Measurements from ENCODE around the gene ACCSL. TPM values are rescaled to one million over a fixed set of nuclear protein-coding genes. Genes with fewer than 3 reads are reported as not detected.

ACCSL gene
- total RNA-seq, 2 experiments from 2014 or later = not detected

- Mint-ChIP-seq H3K4me3 (no peak overlapping the region), H3K27me3 (peaks cover 21% of the 10 kb centered on the region), H3K9me3 (no peaks in the 10 kb centered on the region), H3K4me1 (no peaks in the 10 kb centered on the region), H3K27ac (no peak overlapping the region), H3K36me3 (ENCODE audit: low read depth) (no peaks in the 10 kb centered on the region)
- no peak for DNase-seq
- CTCF ChIA-PET = interaction anchor here (1.9 kb wide), 1 partner anchor 18 kb away, joined by 3 read pairs; no protein-coding TSS in a partner anchor
- POLR2A ChIA-PET = no interaction called here
Observed at GRCh38 chr11:44028816-44029506, 18.8 kb upstream of the ACCSL start.

- ChIA-PET POLR2A (no interaction called here), CTCF (interaction anchor here (1.9 kb wide), 1 partner anchor 18 kb away, joined by 3 read pairs; no protein-coding TSS in a partner anchor)
- Mint-ChIP-seq H3K27ac (no peak overlapping the region), H3K36me3 (ENCODE audit: low read depth) (no peaks in the 10 kb centered on the region), H3K4me1 (no peaks in the 10 kb centered on the region), H3K27me3 (peaks cover 18% of the 10 kb centered on the region), H3K4me3 (no peak overlapping the region), H3K9me3 (no peaks in the 10 kb centered on the region)
- no peak for DNase-seq
Observed at GRCh38 chr11:44029507-44029845, 18.3 kb upstream of the ACCSL start.

GRCh38 chr11:44029977-44030911 lies 17.5 kb upstream of the ACCSL start:
- no peak for DNase-seq
- no peak overlapping the region for H3K27ac Mint-ChIP-seq
- POLR2A ChIA-PET = no interaction called here
- no peaks in the 10 kb centered on the region for H3K4me1 Mint-ChIP-seq
- CTCF ChIA-PET = interaction anchor here (0.6 kb wide), 1 partner anchor 75 kb away, joined by 3 read pairs; no protein-coding TSS in a partner anchor
- peaks cover 16% of the 10 kb centered on the region for H3K27me3 Mint-ChIP-seq
- no peak overlapping the region for H3K4me3 Mint-ChIP-seq
- no peaks in the 10 kb centered on the region for H3K36me3 Mint-ChIP-seq (ENCODE audit: low read depth)
- H3K9me3 Mint-ChIP-seq = no peaks in the 10 kb centered on the region

GRCh38 chr11:44030996-44031395 lies 16.8 kb upstream of the ACCSL start:
- no peaks in the 10 kb centered on the region for H3K4me1 Mint-ChIP-seq
- no peaks in the 10 kb centered on the region for H3K9me3 Mint-ChIP-seq
- no peak overlapping the region for H3K27ac Mint-ChIP-seq
- H3K36me3 Mint-ChIP-seq (ENCODE audit: low read depth) = no peaks in the 10 kb centered on the region
- ChIA-PET POLR2A (no interaction called here), CTCF (no interaction called here)
- DNase-seq = no peak
- H3K4me3 Mint-ChIP-seq = no peak overlapping the region
- H3K27me3 Mint-ChIP-seq = peaks cover 12% of the 10 kb centered on the region

GRCh38 chr11:44031549-44031948 lies 16.2 kb upstream of the ACCSL start:
- Mint-ChIP-seq H3K4me3 (no peak overlapping the region), H3K9me3 (no peaks in the 10 kb centered on the region), H3K27me3 (peaks cover 8% of the 10 kb centered on the region), H3K4me1 (no peaks in the 10 kb centered on the region), H3K36me3 (ENCODE audit: low read depth) (no peaks in the 10 kb centered on the region), H3K27ac (no peak overlapping the region)
- ChIA-PET CTCF (no interaction called here), POLR2A (no interaction called here)
- DNase-seq = no peak

- DNase-seq = no peak
- H3K27me3 Mint-ChIP-seq = peaks cover 8% of the 10 kb centered on the region
- H3K4me3 Mint-ChIP-seq = no peak overlapping the region
- H3K9me3 Mint-ChIP-seq = no peaks in the 10 kb centered on the region
- H3K4me1 Mint-ChIP-seq = no peaks in the 10 kb centered on the region
- no peaks in the 10 kb centered on the region for H3K36me3 Mint-ChIP-seq (ENCODE audit: low read depth)
- H3K27ac Mint-ChIP-seq = no peak overlapping the region
- ChIA-PET POLR2A (no interaction called here), CTCF (interaction anchor here (0.7 to 1.1 kb wide), 2 partner anchors 12 to 13 kb away, joined by 3 read pairs; no protein-coding TSS in a partner anchor)
Observed at GRCh38 chr11:44032299-44033085, 15.3 kb upstream of the ACCSL start.

GRCh38 chr11:44033411-44033850 lies 14.3 kb upstream of the ACCSL start:
- Mint-ChIP-seq H3K9me3 (no peaks in the 10 kb centered on the region), H3K36me3 (ENCODE audit: low read depth) (no peaks in the 10 kb centered on the region), H3K4me3 (no peak overlapping the region), H3K27ac (no peak overlapping the region), H3K4me1 (no peaks in the 10 kb centered on the region), H3K27me3 (peaks cover 10% of the 10 kb centered on the region)
- ChIA-PET CTCF (interaction anchor here (0.9 to 1.1 kb wide), 2 partner anchors 12 to 14 kb away, joined by 3 to 4 read pairs; no protein-coding TSS in a partner anchor), POLR2A (no interaction called here)
- DNase-seq = no peak

- DNase-seq = no peak
- Mint-ChIP-seq H3K9me3 (no peaks in the 10 kb centered on the region), H3K27ac (no peak overlapping the region), H3K4me3 (no peak overlapping the region), H3K27me3 (peaks cover 10% of the 10 kb centered on the region), H3K4me1 (no peaks in the 10 kb centered on the region), H3K36me3 (ENCODE audit: low read depth) (no peaks in the 10 kb centered on the region)
- ChIA-PET POLR2A (no interaction called here), CTCF (interaction anchor here (0.9 to 1.1 kb wide), 2 partner anchors 12 to 14 kb away, joined by 3 to 4 read pairs; no protein-coding TSS in a partner anchor)
Observed at GRCh38 chr11:44033856-44034255, 13.9 kb upstream of the ACCSL start.

- ChIA-PET POLR2A (no interaction called here), CTCF (interaction anchor here (0.9 kb wide), 1 partner anchor 15 kb away, joined by 4 read pairs; no protein-coding TSS in a partner anchor)
- Mint-ChIP-seq H3K4me3 (no peak overlapping the region), H3K27me3 (peaks cover 5% of the 10 kb centered on the region), H3K9me3 (no peaks in the 10 kb centered on the region), H3K36me3 (ENCODE audit: low read depth) (no peaks in the 10 kb centered on the region), H3K4me1 (no peaks in the 10 kb centered on the region), H3K27ac (no peak overlapping the region)
- DNase-seq = no peak
Observed at GRCh38 chr11:44034639-44035038, 13.1 kb upstream of the ACCSL start.

- CTCF ChIA-PET = interaction anchor here (0.6 kb wide), 1 partner anchor 11 kb away, joined by 3 read pairs; no protein-coding TSS in a partner anchor
- Mint-ChIP-seq H3K36me3 (ENCODE audit: low read depth) (no peaks in the 10 kb centered on the region), H3K9me3 (peaks cover 10% of the 10 kb centered on the region), H3K27me3 (peaks cover 2% of the 10 kb centered on the region), H3K4me3 (no peak overlapping the region), H3K27ac (no peak overlapping the region), H3K4me1 (no peaks in the 10 kb centered on the region)
- POLR2A ChIA-PET = no interaction called here
- peak; percentile 39 for DNase-seq
Observed at GRCh38 chr11:44036811-44037657, 10.7 kb upstream of the ACCSL start.

- no peaks in the 10 kb centered on the region for H3K4me1 Mint-ChIP-seq
- peaks cover 10% of the 10 kb centered on the region for H3K9me3 Mint-ChIP-seq
- H3K27ac Mint-ChIP-seq = no peak overlapping the region
Observed at GRCh38 chr11:44037658-44037998, 10.2 kb upstream of the ACCSL start.

GRCh38 chr11:44043157-44043556 lies 4.6 kb upstream of the ACCSL start:
- H3K27ac Mint-ChIP-seq = no peak overlapping the region
- H3K27me3 Mint-ChIP-seq = peaks cover 2% of the 10 kb centered on the region
- H3K4me3 Mint-ChIP-seq = no peak overlapping the region
- ChIA-PET CTCF (interaction anchor here (1.0 kb wide), 1 partner anchor 13 kb away, joined by 3 read pairs; no protein-coding TSS in a partner anchor), POLR2A (no interaction called here)
- no peaks in the 10 kb centered on the region for H3K36me3 Mint-ChIP-seq (ENCODE audit: low read depth)
- no peak for DNase-seq
- peaks cover 10% of the 10 kb centered on the region for H3K9me3 Mint-ChIP-seq
- no peaks in the 10 kb centered on the region for H3K4me1 Mint-ChIP-seq

More at GRCh38 chr11:44037658-44037998, 10.2 kb upstream of the ACCSL start:
- no peak for DNase-seq
- Mint-ChIP-seq H3K36me3 (ENCODE audit: low read depth) (no peaks in the 10 kb centered on the region), H3K27me3 (peaks cover 2% of the 10 kb centered on the region), H3K4me3 (no peak overlapping the region)
- POLR2A ChIA-PET = no interaction called here
- CTCF ChIA-PET = no interaction called here

Measured in activated CD4-positive, alpha-beta T cell treated with anti-CD3 and anti-CD28 coated beads, Interleukin-2, amount 10 ng/mL, durations not matched to agents 7 days and 5 days (primary cell).